ENCODE results near the gene FLT1.

DNA sequence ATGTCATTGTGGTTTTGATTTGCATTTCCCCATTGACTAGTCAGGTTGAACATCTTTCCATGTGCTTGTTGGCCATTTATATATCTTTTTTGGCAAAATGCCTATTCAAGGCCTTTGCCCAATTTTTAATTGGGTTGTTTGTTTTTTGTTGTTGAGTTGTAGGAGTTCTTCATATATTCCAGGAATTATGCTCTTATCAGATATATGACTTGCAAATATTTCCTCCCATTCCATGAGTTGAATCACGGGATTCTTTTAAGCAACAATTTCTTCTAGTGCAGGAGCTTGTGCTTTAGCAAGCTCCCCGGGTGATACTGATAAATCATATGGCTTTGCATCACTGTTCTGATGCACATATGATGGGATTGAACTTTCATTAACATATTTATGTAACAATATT is 47.0 kb upstream of the FLT1 start:
- TF ChIP-seq POLR2A (IDR thresholded peaks at IDR 0.05) (no peak), POLR2AphosphoS5 (IDR thresholded peaks at IDR 0.05) (no peak)
- TF ChIP-seq, protein P1, sequence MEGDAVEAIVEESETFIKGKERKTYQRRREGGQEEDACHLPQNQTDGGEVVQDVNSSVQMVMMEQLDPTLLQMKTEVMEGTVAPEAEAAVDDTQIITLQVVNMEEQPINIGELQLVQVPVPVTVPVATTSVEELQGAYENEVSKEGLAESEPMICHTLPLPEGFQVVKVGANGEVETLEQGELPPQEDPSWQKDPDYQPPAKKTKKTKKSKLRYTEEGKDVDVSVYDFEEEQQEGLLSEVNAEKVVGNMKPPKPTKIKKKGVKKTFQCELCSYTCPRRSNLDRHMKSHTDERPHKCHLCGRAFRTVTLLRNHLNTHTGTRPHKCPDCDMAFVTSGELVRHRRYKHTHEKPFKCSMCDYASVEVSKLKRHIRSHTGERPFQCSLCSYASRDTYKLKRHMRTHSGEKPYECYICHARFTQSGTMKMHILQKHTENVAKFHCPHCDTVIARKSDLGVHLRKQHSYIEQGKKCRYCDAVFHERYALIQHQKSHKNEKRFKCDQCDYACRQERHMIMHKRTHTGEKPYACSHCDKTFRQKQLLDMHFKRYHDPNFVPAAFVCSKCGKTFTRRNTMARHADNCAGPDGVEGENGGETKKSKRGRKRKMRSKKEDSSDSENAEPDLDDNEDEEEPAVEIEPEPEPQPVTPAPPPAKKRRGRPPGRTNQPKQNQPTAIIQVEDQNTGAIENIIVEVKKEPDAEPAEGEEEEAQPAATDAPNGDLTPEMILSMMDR (IDR thresholded peaks at IDR 0.05), result no peak

Measured in breast epithelium (tissue), 3 donors.